AG09309 (cell line): ENCODE measurements around the gene GJB2.
A peak's percentile ranks its signal among the peaks of the same experiment; 100 is the strongest.
"Not testable (repeated sequence)": the region's sequence is repeated elsewhere in the genome, so short reads cannot be mapped to it uniquely, and the experiment has no call there.

Experiments
- DNase-seq: peaks from one replicate; pipeline ENCODE4 v3.0.0-alpha.2; 2010; ENCODE audit warnings: low read depth
- H3K4me3 ChIP-seq: 2 replicates; pipeline ENCODE4 v1.5.1; 2011; ENCODE audit warnings: mild to moderate bottlenecking, low read depth, low read length, moderate library complexity; ENCODE audit not compliant: control insufficient read depth
- TF ChIP-seq, protein P1 (sequence below): IDR thresholded peaks from 2 replicates; pipeline ENCODE4 v1.5.1; 2011; ENCODE audit warnings: mild to moderate bottlenecking, low read depth, low read length, inconsistent platforms; ENCODE audit not compliant: insufficient read depth, control insufficient read depth; ENCODE audit errors: missing control alignments

GJB2 gene

DNA sequence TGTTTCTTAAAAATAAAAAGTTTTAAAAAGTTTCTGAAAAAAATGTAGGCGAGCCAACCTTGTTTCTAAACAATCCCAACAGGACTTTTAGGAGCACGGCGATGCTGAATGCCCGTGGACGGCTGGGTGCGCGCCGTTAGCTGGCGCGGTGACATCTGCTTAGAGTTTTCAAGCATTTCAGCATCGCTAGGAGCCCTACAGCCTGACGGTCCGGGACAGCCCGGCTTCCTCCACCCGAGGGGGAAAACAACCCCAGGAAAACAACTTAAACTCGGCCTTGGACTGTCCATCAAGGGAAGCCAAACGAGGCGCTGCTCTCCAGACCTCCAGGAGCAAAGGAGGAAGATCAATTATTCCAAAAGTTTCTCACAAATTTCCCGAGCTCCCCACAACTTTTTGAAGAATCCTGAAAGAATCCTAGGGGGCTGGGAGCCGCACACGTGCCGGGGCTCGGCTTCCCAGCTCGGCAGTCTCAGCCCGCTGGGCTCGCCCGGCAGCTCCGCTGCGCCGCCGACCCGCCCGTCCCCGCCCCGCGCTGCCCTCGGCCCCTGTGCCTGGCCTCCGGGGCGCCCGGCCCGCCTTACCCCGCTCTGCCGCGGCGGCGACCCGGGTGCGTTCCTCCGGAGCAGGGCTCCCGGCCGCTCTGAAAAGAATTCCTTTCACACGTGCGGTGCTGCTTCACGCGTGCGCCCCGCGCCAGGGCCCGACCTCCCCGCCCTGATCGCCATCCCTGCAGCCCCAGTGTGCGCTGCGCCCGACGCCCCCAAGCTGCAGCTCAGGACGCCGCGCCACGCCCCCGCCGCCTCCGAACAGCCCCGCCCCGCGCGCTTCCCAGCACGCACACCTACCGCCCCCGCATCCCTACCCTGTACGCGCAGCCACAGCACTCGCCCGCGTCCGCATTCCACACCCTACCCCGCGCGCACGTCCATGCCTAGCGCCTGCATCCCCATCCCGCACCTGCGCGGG lies 32.1 kb downstream of the GJB2 start, which contains the start of gene GJA3:
GJA3 (minus strand) TSS at position 747 of the 969 bp plus-strand sequence. CDS start 17,764 bp downstream, outside the sequence.
- TF ChIP-seq, protein P1, sequence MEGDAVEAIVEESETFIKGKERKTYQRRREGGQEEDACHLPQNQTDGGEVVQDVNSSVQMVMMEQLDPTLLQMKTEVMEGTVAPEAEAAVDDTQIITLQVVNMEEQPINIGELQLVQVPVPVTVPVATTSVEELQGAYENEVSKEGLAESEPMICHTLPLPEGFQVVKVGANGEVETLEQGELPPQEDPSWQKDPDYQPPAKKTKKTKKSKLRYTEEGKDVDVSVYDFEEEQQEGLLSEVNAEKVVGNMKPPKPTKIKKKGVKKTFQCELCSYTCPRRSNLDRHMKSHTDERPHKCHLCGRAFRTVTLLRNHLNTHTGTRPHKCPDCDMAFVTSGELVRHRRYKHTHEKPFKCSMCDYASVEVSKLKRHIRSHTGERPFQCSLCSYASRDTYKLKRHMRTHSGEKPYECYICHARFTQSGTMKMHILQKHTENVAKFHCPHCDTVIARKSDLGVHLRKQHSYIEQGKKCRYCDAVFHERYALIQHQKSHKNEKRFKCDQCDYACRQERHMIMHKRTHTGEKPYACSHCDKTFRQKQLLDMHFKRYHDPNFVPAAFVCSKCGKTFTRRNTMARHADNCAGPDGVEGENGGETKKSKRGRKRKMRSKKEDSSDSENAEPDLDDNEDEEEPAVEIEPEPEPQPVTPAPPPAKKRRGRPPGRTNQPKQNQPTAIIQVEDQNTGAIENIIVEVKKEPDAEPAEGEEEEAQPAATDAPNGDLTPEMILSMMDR, result no peak
- H3K4me3 ChIP-seq, result peak within 1 kb of the TSS; percentile 45
- no peak for DNase-seq

DNA sequence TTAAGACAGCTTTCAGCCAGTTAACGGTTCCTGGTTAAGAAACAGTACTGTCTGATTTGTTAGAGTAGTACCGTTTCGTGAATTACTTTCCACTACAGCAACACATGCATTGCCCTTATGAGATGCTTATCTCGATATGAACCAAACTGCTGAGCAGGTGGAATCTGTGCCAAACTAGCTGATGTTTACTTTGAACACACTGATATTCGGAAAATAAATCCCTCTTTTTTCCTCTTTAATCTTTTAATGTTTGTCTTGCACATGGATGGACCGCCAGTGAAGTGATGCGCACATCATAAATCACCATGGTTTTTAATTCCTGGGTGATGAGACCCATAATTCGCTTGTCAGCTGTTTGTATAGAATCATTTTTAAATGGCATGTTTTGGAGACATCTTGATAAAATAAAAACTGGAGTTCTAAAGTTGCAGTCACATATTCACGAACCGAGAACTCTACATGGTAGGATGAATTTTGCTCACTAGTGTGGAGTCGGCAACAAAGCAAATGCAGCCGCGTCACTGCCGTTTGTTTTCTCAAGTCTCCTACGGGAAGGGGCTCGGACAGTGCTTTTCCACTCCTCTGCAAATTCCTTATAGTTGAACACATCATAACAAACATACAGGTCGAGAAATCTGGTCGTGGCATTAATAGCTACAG lies 33.0 kb downstream of the GJB2 start:
- TF ChIP-seq, protein P1, result no peak
- peak overlapping the region; percentile 45 for H3K4me3 ChIP-seq
- DNase-seq, result no peak

DNA sequence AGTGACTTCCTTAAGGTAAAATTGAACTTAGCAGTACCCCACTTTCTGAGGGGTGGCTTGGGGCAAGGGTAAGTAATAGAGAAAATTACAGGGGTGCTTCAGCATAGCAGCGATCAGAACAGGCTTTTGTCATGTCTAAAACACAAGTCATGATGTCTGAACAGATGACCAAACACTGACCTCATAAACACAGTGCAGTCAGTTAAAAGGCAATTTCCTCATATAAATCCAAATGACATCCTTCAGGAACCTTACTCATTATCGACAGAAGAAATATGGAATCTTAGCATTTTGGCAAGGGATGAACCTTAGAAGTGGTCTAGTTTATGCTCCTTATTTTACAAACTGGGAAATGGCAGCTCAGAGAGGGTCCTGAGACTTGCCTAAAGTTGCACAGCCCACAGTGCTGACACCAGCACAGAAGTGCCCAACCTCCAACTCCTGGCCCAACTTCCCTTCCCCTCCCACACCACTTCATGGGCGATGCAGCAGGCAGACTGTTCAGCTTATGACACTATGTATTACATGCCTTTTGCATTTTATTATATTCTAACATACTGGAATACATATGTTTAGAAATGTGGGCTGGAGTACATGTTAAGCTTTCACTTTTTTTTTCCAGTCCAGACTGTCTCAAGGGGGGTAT lies 35.5 kb downstream of the GJB2 start:
- TF ChIP-seq, protein P1, result no peak
- DNase-seq, result no peak
- no peak overlapping the region for H3K4me3 ChIP-seq

DNA sequence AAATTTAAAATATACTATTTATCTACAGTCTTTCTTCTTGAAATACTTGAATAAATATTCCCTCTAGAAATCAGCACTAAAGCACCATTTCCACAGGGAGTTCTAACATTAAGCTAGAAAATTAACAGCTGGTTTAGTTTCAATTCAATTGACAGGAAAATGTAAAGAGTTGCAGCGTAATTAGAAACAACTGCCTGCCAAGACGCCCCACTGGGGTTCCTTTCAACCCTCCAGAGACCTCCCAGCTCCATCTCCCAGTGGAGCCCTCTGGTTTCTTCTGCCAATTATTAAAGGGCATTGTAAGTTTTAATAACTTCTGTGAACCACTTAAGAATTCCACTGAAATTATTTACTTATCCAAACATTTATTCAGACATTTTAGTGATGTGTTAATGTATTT lies 36.0 kb downstream of the GJB2 start:
- no peak overlapping the region for H3K4me3 ChIP-seq
- no peak for DNase-seq
- TF ChIP-seq, protein P1, result no peak

DNA sequence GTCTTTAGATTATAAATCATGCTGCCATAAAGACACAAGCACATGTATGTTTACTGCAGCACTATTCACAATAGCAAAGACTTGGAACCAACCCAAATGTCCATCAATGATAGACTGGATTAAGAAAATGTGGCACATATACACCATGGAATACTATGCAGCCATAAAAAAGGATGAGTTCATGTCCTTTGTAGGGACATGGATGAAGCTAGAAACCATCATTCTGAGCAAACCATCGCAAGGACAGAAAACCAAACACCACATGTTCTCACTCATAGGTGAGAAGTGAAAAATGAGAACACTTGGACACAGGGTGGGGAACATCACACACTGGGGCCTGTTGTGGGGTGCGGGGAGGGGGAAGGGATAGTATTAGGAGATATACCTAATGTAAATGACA lies 39.4 kb downstream of the GJB2 start:
- not testable (repeated sequence) for H3K4me3 ChIP-seq, DNase-seq

DNA sequence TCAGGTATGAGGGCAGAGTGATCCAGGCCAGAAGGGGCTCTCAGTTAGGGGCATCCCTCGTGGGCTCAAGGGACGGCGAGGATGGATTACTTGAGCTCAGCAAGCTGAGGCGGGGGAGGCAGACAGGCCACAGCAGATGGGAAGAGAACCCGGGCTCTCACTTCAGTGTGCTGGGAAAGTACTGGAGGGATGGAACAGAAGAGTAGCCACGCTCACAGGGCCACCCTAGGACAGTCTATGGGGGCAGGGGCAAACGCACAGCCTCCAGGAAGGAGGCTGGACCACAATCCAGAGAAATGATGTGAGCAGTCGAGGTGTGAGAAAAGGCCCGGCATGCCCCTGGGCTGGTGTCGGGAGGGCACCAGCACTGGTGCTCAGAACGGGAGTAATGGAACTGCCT lies 41.1 kb downstream of the GJB2 start:
- TF ChIP-seq, protein P1, result no peak
- no peak for DNase-seq
- H3K4me3 ChIP-seq, result no peak overlapping the region
